SK-N-SH (cell line): Measurements from ENCODE around the gene ZC3H4. TPM values are rescaled to one million over a fixed set of nuclear protein-coding genes. Genes with fewer than 3 reads are reported as not detected.
"Not testable (repeated sequence)": the region's sequence is repeated elsewhere in the genome, so short reads cannot be mapped to it uniquely, and the experiment has no call there.

Source experiments
- CTCF ChIA-PET: fragments of 300-600, 350-600 bp; formaldehyde crosslinking; extraction: SDS; loops from one replicate; lab custom pipeline; 2021; lab: Yijun Ruan, JAX
- POLR2A ChIA-PET: fragments of 350-600 bp; sonication (Branson Sonifier 250); formaldehyde crosslinking; extraction: SDS; loops from one replicate; lab custom pipeline; 2020; ENCODE audit warnings: antibody characterized with exemption, inconsistent platforms; lab: Yijun Ruan, JAX
- DNase-seq: peaks from one replicate; pipeline ENCODE4 v3.0.0; 2012
- H2AFZ ChIP-seq: fragments of 200-600 bp; sonication (generic); 2 replicates; pipeline ENCODE4 v1.8.1; 2016; ENCODE audit warnings: antibody characterized with exemption, mild to moderate bottlenecking, low read depth
- H3F3A ChIP-seq: fragments of 200-600 bp; sonication (generic); replicated peaks from 2 replicates; pipeline ENCODE3; 2016; ENCODE audit warnings: antibody characterized with exemption, mild to moderate bottlenecking; ENCODE audit not compliant: insufficient read depth
- H3K27ac ChIP-seq, 2 experiments: fragments of 200-500 bp in 1 of 2; fragments of 200-600 bp in 1 of 2; sonication (Bioruptor generic) in 1 of 2; sonication (generic), shearing (Covaris generic) in 1 of 2; 2 replicates each; pipeline versions ENCODE4 v1.5.1 to v1.6.1; 2014 to 2016; ENCODE audit warnings: low read depth in 2 of 2, inconsistent platforms in 1 of 2, low read length in 1 of 2, mild to moderate bottlenecking in 1 of 2, mixed read lengths in 1 of 2
- H3K27me3 ChIP-seq: fragments of 200-600 bp; sonication (generic), shearing (Covaris generic); 2 replicates; pipeline ENCODE4 v1.6.1; 2016; ENCODE audit warnings: mixed run types; ENCODE audit not compliant: insufficient read depth
- H3K36me3 ChIP-seq, 2 experiments: fragments of 200-500 bp in 1 of 2; fragments of 200-600 bp in 1 of 2; sonication (Bioruptor generic) in 1 of 2; sonication (generic) in 1 of 2; replicated peaks in 1 of 2; 2 replicates each; pipeline versions ENCODE3 to v1.5.1; 2014 to 2016; ENCODE audit warnings: low read length in 1 of 2, mild to moderate bottlenecking in 1 of 2; ENCODE audit not compliant: insufficient read depth in 2 of 2, control insufficient read depth in 1 of 2
- H3K4me1 ChIP-seq, 2 experiments: fragments of 200-500 bp in 1 of 2; fragments of 200-600 bp in 1 of 2; sonication (Bioruptor generic) in 1 of 2; sonication (generic), shearing (Covaris generic) in 1 of 2; 2 replicates each; pipeline versions ENCODE4 v1.5.1 to v1.6.1; 2014 to 2016; ENCODE audit warnings: low read depth in 1 of 2, low read length in 1 of 2, mixed run types in 1 of 2; ENCODE audit not compliant: insufficient read depth in 2 of 2, control insufficient read depth in 1 of 2
- H3K4me2 ChIP-seq: fragments of 200-600 bp; sonication (generic), shearing (Covaris generic); 2 replicates; pipeline ENCODE4 v1.6.1; 2017; ENCODE audit warnings: mixed run types
- H3K4me3 ChIP-seq, 2 experiments: fragments of 200-500 bp in 1 of 2; fragments of 200-600 bp in 1 of 2; sonication (Bioruptor generic) in 1 of 2; sonication (generic), shearing (Covaris generic) in 1 of 2; 2 replicates each; pipeline versions ENCODE4 v1.5.1 to v1.8.1; 2014 to 2016; ENCODE audit warnings: low read depth in 2 of 2, inconsistent platforms in 1 of 2, low read length in 1 of 2, mild to moderate bottlenecking in 1 of 2, mixed read lengths in 1 of 2, moderate library complexity in 1 of 2
- H3K79me2 ChIP-seq: fragments of 200-600 bp; sonication (generic); 2 replicates; pipeline ENCODE4 v1.8.1; 2017; ENCODE audit warnings: mild to moderate bottlenecking; ENCODE audit not compliant: insufficient read depth
- H3K9ac ChIP-seq: fragments of 200-600 bp; sonication (generic); 2 replicates; pipeline ENCODE4 v1.6.1; 2017; ENCODE audit warnings: mixed run types
- H3K9me2 ChIP-seq: fragments of 200-600 bp; sonication (generic); 2 replicates; pipeline ENCODE4 v1.6.1; 2017; ENCODE audit warnings: mixed run types
- H3K9me3 ChIP-seq: fragments of 200-600 bp; sonication (generic); 2 replicates; pipeline ENCODE4 v1.6.1; 2017; ENCODE audit warnings: mixed run types, mild to moderate bottlenecking, moderate library complexity
- H4K20me1 ChIP-seq: fragments of 200-600 bp; sonication (generic); 2 replicates; pipeline ENCODE4 v1.6.1; 2017; ENCODE audit warnings: mild to moderate bottlenecking, mixed run types; ENCODE audit not compliant: insufficient read depth
- ELF1 ChIP-seq: IDR thresholded peaks from 2 replicates; pipeline ENCODE4 v1.4.0; 2012
- EP300 ChIP-seq, 2 experiments: IDR thresholded peaks; 2 replicates each; pipeline versions ENCODE4 v1.4.0 to v1.6.1; 2012; ENCODE audit warnings: borderline replicate concordance in 1 of 2, low read depth in 1 of 2, low read length in 1 of 2
- EZH2phosphoT487 ChIP-seq: fragments of 200-600 bp; sonication (generic); IDR thresholded peaks from 2 replicates; pipeline ENCODE4 v1.6.1; 2017; ENCODE audit warnings: low read depth, mixed run types, mild to moderate bottlenecking, antibody characterized with exemption, moderate library complexity, borderline replicate concordance
- GABPA ChIP-seq: IDR thresholded peaks from 2 replicates; pipeline ENCODE4 v1.4.0; 2012; ENCODE audit warnings: low read depth, mild to moderate bottlenecking
- JUND ChIP-seq: IDR thresholded peaks from 2 replicates; pipeline ENCODE4 v1.4.0; 2012
- MEF2A ChIP-seq: IDR thresholded peaks from 2 replicates; pipeline ENCODE4 v1.4.0; 2012; ENCODE audit warnings: low read depth, borderline replicate concordance
- NFIC ChIP-seq: IDR thresholded peaks from 2 replicates; pipeline ENCODE4 v1.4.0; 2012; ENCODE audit warnings: borderline replicate concordance
- NRF1 ChIP-seq: IDR thresholded peaks from 2 replicates; pipeline ENCODE4 v1.6.1; 2012; ENCODE audit warnings: low read depth, mild to moderate bottlenecking, low read length
- POLR2AphosphoS5 ChIP-seq: IDR thresholded peaks from 2 replicates; pipeline ENCODE4 v1.6.1; 2012; ENCODE audit warnings: low read depth, low read length
- RAD21 ChIP-seq: IDR thresholded peaks from 2 replicates; pipeline ENCODE4 v1.6.1; 2012; ENCODE audit warnings: mild to moderate bottlenecking, low read length
- RCOR1 ChIP-seq: fragments of 150-350 bp; IDR thresholded peaks from 2 replicates; pipeline ENCODE4 v1.6.1; 2017; ENCODE audit warnings: antibody characterized with exemption, low read length
- RFX5 ChIP-seq: IDR thresholded peaks from 2 replicates; pipeline ENCODE4 v1.6.1; 2012; ENCODE audit warnings: mild to moderate bottlenecking, improper control_type of control experiment, low read length
- SIN3A ChIP-seq: IDR thresholded peaks from 2 replicates; pipeline ENCODE4 v1.6.1; 2012; ENCODE audit warnings: low read depth, mild to moderate bottlenecking, low read length, moderate library complexity, borderline replicate concordance
- TEAD4 ChIP-seq: IDR thresholded peaks from 2 replicates; pipeline ENCODE4 v1.4.0; 2012; ENCODE audit warnings: mild to moderate bottlenecking, borderline replicate concordance; ENCODE audit not compliant: insufficient read depth
- YY1 ChIP-seq: IDR thresholded peaks from 2 replicates; pipeline ENCODE4 v1.4.0; 2012; ENCODE audit warnings: low read depth, mild to moderate bottlenecking
- WGBS: methylation state at CpG from one replicate; pipeline ENCODE4 v1.1.6; 2017; ENCODE audit warnings: low lambda C conversion rate; 5-methylcytosine and 5-hydroxymethylcytosine counted together
- polyA plus RNA-seq, 3 experiments: library from polyadenylated mRNA; depleted of rRNA; stranded (reverse); fragments of >200 nt; gene quantifications; 2 replicates each; pipeline ENCODE4 v1.2.3, GENCODE V29; 2012
- TF ChIP-seq, protein P1 (sequence below): fragments of 150-350 bp; IDR thresholded peaks from 2 replicates; pipeline ENCODE4 v1.6.1; 2017; ENCODE audit warnings: antibody characterized with exemption, low read length, low read depth, borderline replicate concordance
- TF ChIP-seq, protein P2 (sequence below): IDR thresholded peaks from 2 replicates; pipeline ENCODE4 v1.4.0; 2012; ENCODE audit warnings: low read depth, borderline replicate concordance
- TF ChIP-seq, protein P3 (sequence below): fragments of 200-600 bp; sonication (generic); IDR thresholded peaks from 2 replicates; pipeline ENCODE4 v1.6.1; 2017; ENCODE audit warnings: antibody characterized with exemption, mild to moderate bottlenecking, moderate library complexity

ZC3H4 gene
- polyA plus RNA-seq, 1 of the 3 experiments (the other 2 are of a cell fraction) = 7.6 TPM

- Histone ChIP-seq H4K20me1 (peaks cover 51% of the 10 kb centered on the region), H3K27me3 (no peaks in the 10 kb centered on the region), H3K9me3 (no peaks in the 10 kb centered on the region), H2AFZ (no peak overlapping the region), H3K9ac (no peak overlapping the region), H3K79me2 (peaks cover 100% of the 10 kb centered on the region), H3K36me3 (peaks cover 7 to 26% of the 10 kb centered on the region in 2 experiments), H3K9me2 (no peaks in the 10 kb centered on the region), H3K27ac (no peak overlapping the region; a peak in 1 of 4 replicates), H3K4me3 (no peak overlapping the region), H3K4me1 (peaks cover 17 to 26% of the 10 kb centered on the region in 2 experiments), H3K4me2 (no peak overlapping the region), H3F3A (peaks cover 18% of the 10 kb centered on the region)
- WGBS = 94% methylated on average over 9 of the region's 9 CpGs
- TF ChIP-seq RCOR1 = no peak
- TF ChIP-seq NFIC = no peak
- no peak for TF ChIP-seq EP300 (IDR thresholded peaks at IDR 0.05; ENCODE audit: borderline replicate concordance in 1 of 2, low read depth in 1 of 2, low read length in 1 of 2)
- TF ChIP-seq GABPA = no peak
- TF ChIP-seq, protein P1, sequence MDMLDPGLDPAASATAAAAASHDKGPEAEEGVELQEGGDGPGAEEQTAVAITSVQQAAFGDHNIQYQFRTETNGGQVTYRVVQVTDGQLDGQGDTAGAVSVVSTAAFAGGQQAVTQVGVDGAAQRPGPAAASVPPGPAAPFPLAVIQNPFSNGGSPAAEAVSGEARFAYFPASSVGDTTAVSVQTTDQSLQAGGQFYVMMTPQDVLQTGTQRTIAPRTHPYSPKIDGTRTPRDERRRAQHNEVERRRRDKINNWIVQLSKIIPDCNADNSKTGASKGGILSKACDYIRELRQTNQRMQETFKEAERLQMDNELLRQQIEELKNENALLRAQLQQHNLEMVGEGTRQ = no peak
- TF ChIP-seq YY1 = no peak
- TF ChIP-seq ELF1 = no peak
- no peak for TF ChIP-seq NRF1
- TF ChIP-seq, protein P2, sequence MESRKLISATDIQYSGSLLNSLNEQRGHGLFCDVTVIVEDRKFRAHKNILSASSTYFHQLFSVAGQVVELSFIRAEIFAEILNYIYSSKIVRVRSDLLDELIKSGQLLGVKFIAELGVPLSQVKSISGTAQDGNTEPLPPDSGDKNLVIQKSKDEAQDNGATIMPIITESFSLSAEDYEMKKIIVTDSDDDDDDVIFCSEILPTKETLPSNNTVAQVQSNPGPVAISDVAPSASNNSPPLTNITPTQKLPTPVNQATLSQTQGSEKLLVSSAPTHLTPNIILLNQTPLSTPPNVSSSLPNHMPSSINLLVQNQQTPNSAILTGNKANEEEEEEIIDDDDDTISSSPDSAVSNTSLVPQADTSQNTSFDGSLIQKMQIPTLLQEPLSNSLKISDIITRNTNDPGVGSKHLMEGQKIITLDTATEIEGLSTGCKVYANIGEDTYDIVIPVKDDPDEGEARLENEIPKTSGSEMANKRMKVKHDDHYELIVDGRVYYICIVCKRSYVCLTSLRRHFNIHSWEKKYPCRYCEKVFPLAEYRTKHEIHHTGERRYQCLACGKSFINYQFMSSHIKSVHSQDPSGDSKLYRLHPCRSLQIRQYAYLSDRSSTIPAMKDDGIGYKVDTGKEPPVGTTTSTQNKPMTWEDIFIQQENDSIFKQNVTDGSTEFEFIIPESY = no peak
- TF ChIP-seq JUND = no peak
- TF ChIP-seq, protein P3, sequence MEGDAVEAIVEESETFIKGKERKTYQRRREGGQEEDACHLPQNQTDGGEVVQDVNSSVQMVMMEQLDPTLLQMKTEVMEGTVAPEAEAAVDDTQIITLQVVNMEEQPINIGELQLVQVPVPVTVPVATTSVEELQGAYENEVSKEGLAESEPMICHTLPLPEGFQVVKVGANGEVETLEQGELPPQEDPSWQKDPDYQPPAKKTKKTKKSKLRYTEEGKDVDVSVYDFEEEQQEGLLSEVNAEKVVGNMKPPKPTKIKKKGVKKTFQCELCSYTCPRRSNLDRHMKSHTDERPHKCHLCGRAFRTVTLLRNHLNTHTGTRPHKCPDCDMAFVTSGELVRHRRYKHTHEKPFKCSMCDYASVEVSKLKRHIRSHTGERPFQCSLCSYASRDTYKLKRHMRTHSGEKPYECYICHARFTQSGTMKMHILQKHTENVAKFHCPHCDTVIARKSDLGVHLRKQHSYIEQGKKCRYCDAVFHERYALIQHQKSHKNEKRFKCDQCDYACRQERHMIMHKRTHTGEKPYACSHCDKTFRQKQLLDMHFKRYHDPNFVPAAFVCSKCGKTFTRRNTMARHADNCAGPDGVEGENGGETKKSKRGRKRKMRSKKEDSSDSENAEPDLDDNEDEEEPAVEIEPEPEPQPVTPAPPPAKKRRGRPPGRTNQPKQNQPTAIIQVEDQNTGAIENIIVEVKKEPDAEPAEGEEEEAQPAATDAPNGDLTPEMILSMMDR = no peak
- TF ChIP-seq TEAD4 = no peak
- TF ChIP-seq EZH2phosphoT487 = no peak
- TF ChIP-seq MEF2A = no peak
- no peak for TF ChIP-seq RFX5
- TF ChIP-seq SIN3A = no peak
- no peak for TF ChIP-seq POLR2AphosphoS5
- no peak for TF ChIP-seq RAD21
- no peak for DNase-seq
- ChIA-PET POLR2A (no interaction called here), CTCF (interaction anchor here (1.1 to 1.7 kb wide), 3 partner anchors 23 kb away, joined by 4 to 5 read pairs (median 5); no protein-coding TSS in a partner anchor)
Measured at GRCh38 chr19:47102346-47103060, 11.1 kb downstream of the ZC3H4 start.

DNA sequence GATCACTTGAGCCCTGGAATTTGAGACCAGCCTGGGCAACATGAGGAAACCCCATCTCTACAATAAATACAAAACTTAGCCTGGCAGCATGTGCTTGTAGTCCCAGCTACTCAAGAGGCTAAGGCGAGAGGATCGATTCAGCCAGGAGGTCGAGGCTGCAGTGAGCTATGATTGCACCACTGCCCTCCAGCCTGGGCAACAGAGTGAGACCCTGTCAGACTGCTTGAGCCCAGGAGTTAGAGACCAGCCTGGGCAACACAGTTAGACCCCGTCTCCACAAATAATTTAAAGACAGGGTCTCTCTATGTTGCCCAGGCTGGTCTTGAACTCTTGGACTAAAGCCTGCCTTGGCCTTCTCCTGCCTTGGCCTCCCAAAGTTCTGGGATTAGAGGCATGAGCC lies 12.5 kb downstream of the ZC3H4 start:
- H3K9me3 ChIP-seq, H3K9ac ChIP-seq, H3K4me3 ChIP-seq, H3F3A ChIP-seq, DNase-seq, H3K4me2 ChIP-seq, H2AFZ ChIP-seq, H3K27me3 ChIP-seq, H3K27ac ChIP-seq, POLR2A ChIA-PET, H3K9me2 ChIP-seq: not testable (repeated sequence)
- Histone ChIP-seq H3K4me1 (peaks cover 3 to 12% of the 10 kb centered on the region in 2 experiments; a peak in 2 of 4 replicates), H3K36me3 (peaks cover 12 to 26% of the 10 kb centered on the region in 2 experiments), H4K20me1 (peaks cover 65% of the 10 kb centered on the region), H3K79me2 (peaks cover 100% of the 10 kb centered on the region)
- 96% methylated on average over 4 of the region's 4 CpGs for WGBS
- CTCF ChIA-PET = interaction anchor here (1.7 kb wide), 1 partner anchor 22 kb away, joined by 5 read pairs; no protein-coding TSS in a partner anchor
